SK-N-SH (cell line): ENCODE measurements around the gene SLC1A7. TPM values are rescaled to one million over a fixed set of nuclear protein-coding genes. Genes with fewer than 3 reads are reported as not detected.

Experiments
- CTCF ChIA-PET: fragments of 300-600, 350-600 bp; formaldehyde crosslinking; extraction: SDS; loops from one replicate; lab custom pipeline; 2021; lab: Yijun Ruan, JAX
- POLR2A ChIA-PET: fragments of 350-600 bp; sonication (Branson Sonifier 250); formaldehyde crosslinking; extraction: SDS; loops from one replicate; lab custom pipeline; 2020; ENCODE audit warnings: antibody characterized with exemption, inconsistent platforms; lab: Yijun Ruan, JAX
- DNase-seq: peaks from one replicate; pipeline ENCODE4 v3.0.0; 2012
- H2AFZ ChIP-seq: fragments of 200-600 bp; sonication (generic); 2 replicates; pipeline ENCODE4 v1.8.1; 2016; ENCODE audit warnings: antibody characterized with exemption, mild to moderate bottlenecking, low read depth
- H3F3A ChIP-seq: fragments of 200-600 bp; sonication (generic); replicated peaks from 2 replicates; pipeline ENCODE3; 2016; ENCODE audit warnings: antibody characterized with exemption, mild to moderate bottlenecking; ENCODE audit not compliant: insufficient read depth
- H3K27ac ChIP-seq, 2 experiments: fragments of 200-500 bp in 1 of 2; fragments of 200-600 bp in 1 of 2; sonication (Bioruptor generic) in 1 of 2; sonication (generic), shearing (Covaris generic) in 1 of 2; 2 replicates each; pipeline versions ENCODE4 v1.5.1 to v1.6.1; 2014 to 2016; ENCODE audit warnings: low read depth in 2 of 2, inconsistent platforms in 1 of 2, low read length in 1 of 2, mild to moderate bottlenecking in 1 of 2, mixed read lengths in 1 of 2
- H3K27me3 ChIP-seq: fragments of 200-600 bp; sonication (generic), shearing (Covaris generic); 2 replicates; pipeline ENCODE4 v1.6.1; 2016; ENCODE audit warnings: mixed run types; ENCODE audit not compliant: insufficient read depth
- H3K36me3 ChIP-seq, 2 experiments: fragments of 200-500 bp in 1 of 2; fragments of 200-600 bp in 1 of 2; sonication (Bioruptor generic) in 1 of 2; sonication (generic) in 1 of 2; replicated peaks in 1 of 2; 2 replicates each; pipeline versions ENCODE3 to v1.5.1; 2014 to 2016; ENCODE audit warnings: low read length in 1 of 2, mild to moderate bottlenecking in 1 of 2; ENCODE audit not compliant: insufficient read depth in 2 of 2, control insufficient read depth in 1 of 2
- H3K4me1 ChIP-seq, 2 experiments: fragments of 200-500 bp in 1 of 2; fragments of 200-600 bp in 1 of 2; sonication (Bioruptor generic) in 1 of 2; sonication (generic), shearing (Covaris generic) in 1 of 2; 2 replicates each; pipeline versions ENCODE4 v1.5.1 to v1.6.1; 2014 to 2016; ENCODE audit warnings: low read depth in 1 of 2, low read length in 1 of 2, mixed run types in 1 of 2; ENCODE audit not compliant: insufficient read depth in 2 of 2, control insufficient read depth in 1 of 2
- H3K4me2 ChIP-seq: fragments of 200-600 bp; sonication (generic), shearing (Covaris generic); 2 replicates; pipeline ENCODE4 v1.6.1; 2017; ENCODE audit warnings: mixed run types
- H3K4me3 ChIP-seq, 2 experiments: fragments of 200-500 bp in 1 of 2; fragments of 200-600 bp in 1 of 2; sonication (Bioruptor generic) in 1 of 2; sonication (generic), shearing (Covaris generic) in 1 of 2; 2 replicates each; pipeline versions ENCODE4 v1.5.1 to v1.8.1; 2014 to 2016; ENCODE audit warnings: low read depth in 2 of 2, inconsistent platforms in 1 of 2, low read length in 1 of 2, mild to moderate bottlenecking in 1 of 2, mixed read lengths in 1 of 2, moderate library complexity in 1 of 2
- H3K79me2 ChIP-seq: fragments of 200-600 bp; sonication (generic); 2 replicates; pipeline ENCODE4 v1.8.1; 2017; ENCODE audit warnings: mild to moderate bottlenecking; ENCODE audit not compliant: insufficient read depth
- H3K9ac ChIP-seq: fragments of 200-600 bp; sonication (generic); 2 replicates; pipeline ENCODE4 v1.6.1; 2017; ENCODE audit warnings: mixed run types
- H3K9me2 ChIP-seq: fragments of 200-600 bp; sonication (generic); 2 replicates; pipeline ENCODE4 v1.6.1; 2017; ENCODE audit warnings: mixed run types
- H3K9me3 ChIP-seq: fragments of 200-600 bp; sonication (generic); 2 replicates; pipeline ENCODE4 v1.6.1; 2017; ENCODE audit warnings: mixed run types, mild to moderate bottlenecking, moderate library complexity
- H4K20me1 ChIP-seq: fragments of 200-600 bp; sonication (generic); 2 replicates; pipeline ENCODE4 v1.6.1; 2017; ENCODE audit warnings: mild to moderate bottlenecking, mixed run types; ENCODE audit not compliant: insufficient read depth
- CHD2 ChIP-seq: fragments of 150-350 bp; IDR thresholded peaks from 2 replicates; pipeline ENCODE4 v1.6.1; 2018; ENCODE audit warnings: low read length; ENCODE audit not compliant: partially characterized antibody
- ELF1 ChIP-seq: IDR thresholded peaks from 2 replicates; pipeline ENCODE4 v1.4.0; 2012
- EP300 ChIP-seq, 2 experiments: IDR thresholded peaks; 2 replicates each; pipeline versions ENCODE4 v1.4.0 to v1.6.1; 2012; ENCODE audit warnings: borderline replicate concordance in 1 of 2, low read depth in 1 of 2, low read length in 1 of 2
- FOXJ3 ChIP-seq: sonication (generic); formaldehyde crosslinking; IDR thresholded peaks from 2 replicates; pipeline ENCODE4 v1.5.1; 2020; ENCODE audit warnings: mild to moderate bottlenecking, missing genetic modification reagents
- FOXM1 ChIP-seq: IDR thresholded peaks from 2 replicates; pipeline ENCODE4 v1.4.0; 2012; ENCODE audit warnings: low read depth, mild to moderate bottlenecking
- JUND ChIP-seq: IDR thresholded peaks from 2 replicates; pipeline ENCODE4 v1.4.0; 2012
- MAX ChIP-seq: IDR thresholded peaks from 2 replicates; pipeline ENCODE4 v1.4.0; 2012; ENCODE audit warnings: low read depth
- MXI1 ChIP-seq: IDR thresholded peaks from 2 replicates; pipeline ENCODE4 v1.6.1; 2012; ENCODE audit warnings: mild to moderate bottlenecking, low read depth, low read length, improper control_type of control experiment
- NFIC ChIP-seq: IDR thresholded peaks from 2 replicates; pipeline ENCODE4 v1.4.0; 2012; ENCODE audit warnings: borderline replicate concordance
- NRF1 ChIP-seq: IDR thresholded peaks from 2 replicates; pipeline ENCODE4 v1.6.1; 2012; ENCODE audit warnings: low read depth, mild to moderate bottlenecking, low read length
- PBX3 ChIP-seq: IDR thresholded peaks from 2 replicates; pipeline ENCODE4; 2012
- RCOR1 ChIP-seq: fragments of 150-350 bp; IDR thresholded peaks from 2 replicates; pipeline ENCODE4 v1.6.1; 2017; ENCODE audit warnings: antibody characterized with exemption, low read length
- REST ChIP-seq: IDR thresholded peaks from 2 replicates; pipeline ENCODE4 v1.6.1; 2012; ENCODE audit warnings: mild to moderate bottlenecking, low read depth, low read length, moderate library complexity
- RXRA ChIP-seq: IDR thresholded peaks from 2 replicates; pipeline ENCODE4 v1.4.0; 2012; ENCODE audit warnings: low read depth, mild to moderate bottlenecking, borderline replicate concordance
- TAF1 ChIP-seq: IDR thresholded peaks from 2 replicates; pipeline ENCODE4 v1.6.1; 2012; ENCODE audit warnings: low read depth, mild to moderate bottlenecking, low read length, moderate library complexity, borderline replicate concordance
- TCF12 ChIP-seq: IDR thresholded peaks from 2 replicates; pipeline ENCODE4 v1.4.0; 2012
- USF1 ChIP-seq: IDR thresholded peaks from 2 replicates; pipeline ENCODE4 v1.4.0; 2012; ENCODE audit warnings: low read depth, borderline replicate concordance
- WGBS: methylation state at CpG from one replicate; pipeline ENCODE4 v1.1.6; 2017; ENCODE audit warnings: low lambda C conversion rate; 5-methylcytosine and 5-hydroxymethylcytosine counted together
- polyA plus RNA-seq, 3 experiments: library from polyadenylated mRNA; depleted of rRNA; stranded (reverse); fragments of >200 nt; gene quantifications; 2 replicates each; pipeline ENCODE4 v1.2.3, GENCODE V29; 2012

Gene SLC1A7
- polyA plus RNA-seq, 1 of the 3 experiments (the other 2 are of a cell fraction), result not detected

GRCh38 chr1:53046930-53047329 is 95.5 kb downstream of the SLC1A7 start:
- Histone ChIP-seq H3K9me3 (no peaks in the 10 kb centered on the region), H2AFZ (no peak overlapping the region), H3K27me3 (no peaks in the 10 kb centered on the region), H3K4me2 (peak overlapping the region; percentile 62)
- POLR2A ChIA-PET, result interaction anchor here (0.6 kb wide), 1 partner anchor 60 kb away, joined by 3 read pairs; no protein-coding TSS in a partner anchor
- 0% methylated on average over 2 of the region's 2 CpGs for WGBS
- no peak for TF ChIP-seq NRF1
- TF ChIP-seq EP300 (IDR thresholded peaks at IDR 0.05; ENCODE audit: borderline replicate concordance in 1 of 2, low read depth in 1 of 2, low read length in 1 of 2), result peak in 1 of 2 experiments; percentile 49; a peak in 1 of 4 replicates
- TF ChIP-seq TCF12, result peak; percentile 48
- TF ChIP-seq USF1, result peak; percentile 83
- TF ChIP-seq MAX, result peak; percentile 97
- TF ChIP-seq NFIC, result peak; percentile 80
- TF ChIP-seq FOXJ3 (CRISPR knock-in tag), result no peak
- peak; percentile 53; the same call in 1 of the 2 replicates for TF ChIP-seq PBX3
- TF ChIP-seq, all 33 proteins: peak for 6
- peak overlapping the region; percentile 73 to 80 for H3K27ac ChIP-seq
- H3K4me3 ChIP-seq, result no peak overlapping the region
- no peaks in the 10 kb centered on the region for H4K20me1 ChIP-seq
- no peak for DNase-seq
- H3F3A ChIP-seq, result peaks cover 40% of the 10 kb centered on the region
- no peaks in the 10 kb centered on the region for H3K9me2 ChIP-seq
- CTCF ChIA-PET, result interaction anchor here (1.2 to 1.3 kb wide), 2 partner anchors 10 to 32 kb away, joined by 4 read pairs; no protein-coding TSS in a partner anchor
- H3K36me3 ChIP-seq, result peaks cover 14 to 15% of the 10 kb centered on the region in 2 experiments
- H3K79me2 ChIP-seq, result no peaks in the 10 kb centered on the region
- H3K4me1 ChIP-seq, result peaks cover 28 to 57% of the 10 kb centered on the region in 2 experiments
- H3K9ac ChIP-seq, result no peak overlapping the region

GRCh38 chr1:53044926-53045325 is 97.5 kb downstream of the SLC1A7 start:
- H3K36me3 ChIP-seq, result peaks cover 0 to 2% of the 10 kb centered on the region in 2 experiments
- WGBS, result 90% methylated on average over 5 of the region's 5 CpGs
- H4K20me1 ChIP-seq, result no peaks in the 10 kb centered on the region
- H3F3A ChIP-seq, result peaks cover 42% of the 10 kb centered on the region
- no peak overlapping the region for H3K27ac ChIP-seq
- H3K4me1 ChIP-seq, result peaks cover 28 to 51% of the 10 kb centered on the region in 2 experiments
- H3K27me3 ChIP-seq, result no peaks in the 10 kb centered on the region
- no peak overlapping the region for H3K4me3 ChIP-seq
- H3K9me2 ChIP-seq, result no peaks in the 10 kb centered on the region
- CTCF ChIA-PET, result interaction anchor here (0.6 to 1.3 kb wide), 3 partner anchors 17 to 139 kb away, joined by 4 read pairs; no protein-coding TSS in a partner anchor
- H3K4me2 ChIP-seq, result no peak overlapping the region
- no peaks in the 10 kb centered on the region for H3K79me2 ChIP-seq
- POLR2A ChIA-PET, result no interaction called here
- no peak for DNase-seq
- no peak for TF ChIP-seq RCOR1
- no peak for TF ChIP-seq EP300 (IDR thresholded peaks at IDR 0.05; ENCODE audit: borderline replicate concordance in 1 of 2, low read depth in 1 of 2, low read length in 1 of 2)
- no peak for TF ChIP-seq RXRA
- TF ChIP-seq JUND, result no peak
- no peak for TF ChIP-seq FOXM1
- TF ChIP-seq PBX3, result no peak
- no peak for TF ChIP-seq TCF12
- no peak for TF ChIP-seq TAF1
- TF ChIP-seq CHD2, result no peak
- no peak for TF ChIP-seq REST
- TF ChIP-seq MXI1, result no peak
- no peak for TF ChIP-seq ELF1
- TF ChIP-seq NRF1, result no peak
- H3K9ac ChIP-seq, result no peak overlapping the region
- H3K9me3 ChIP-seq, result no peaks in the 10 kb centered on the region
- no peak overlapping the region for H2AFZ ChIP-seq
